Calu3 (cell line): ENCODE measurements around the gene CPSF7. TPM values are rescaled to one million over a fixed set of nuclear protein-coding genes. Genes with fewer than 3 reads are reported as not detected.

Experiments
- BruUV-seq: library from RNA; stranded (reverse); fragments of 400-500 nt; replicated peaks from 2 replicates; lab custom pipeline; 2021; lab: Mats Ljungman, UMichigan
- CTCF ChIA-PET: fragments of 300-600 bp; sonication (Branson Sonifier 250); formaldehyde crosslinking; loops from one replicate; lab custom pipeline; 2022; ENCODE audit warnings: antibody characterized with exemption; lab: Charles Lee
- DNase-seq: peaks from one replicate; pipeline ENCODE4 v3.0.0; 2022
- H3K27ac Mint-ChIP-seq: one replicate; pipeline ENCODE4 v1.8.0; 2022; ENCODE audit warnings: mixed read lengths; ENCODE audit not compliant: unreplicated experiment
- H3K27me3 Mint-ChIP-seq: one replicate; pipeline ENCODE4 v1.8.0; 2022; ENCODE audit warnings: mixed read lengths; ENCODE audit not compliant: unreplicated experiment
- H3K36me3 Mint-ChIP-seq: one replicate; pipeline ENCODE4 v1.8.0; 2022; ENCODE audit warnings: mild to moderate bottlenecking, moderate library complexity, mixed read lengths; ENCODE audit not compliant: insufficient read depth, unreplicated experiment
- H3K4me1 Mint-ChIP-seq: one replicate; pipeline ENCODE4 v1.8.0; 2022; ENCODE audit warnings: mild to moderate bottlenecking, low read depth, mixed read lengths; ENCODE audit not compliant: unreplicated experiment
- H3K4me3 Mint-ChIP-seq: one replicate; pipeline ENCODE4 v1.8.0; 2022; ENCODE audit warnings: mild to moderate bottlenecking, low read depth, moderate library complexity, mixed read lengths; ENCODE audit not compliant: unreplicated experiment
- H3K9me3 Mint-ChIP-seq: one replicate; pipeline ENCODE4 v1.8.0; 2022; ENCODE audit warnings: low read depth, mixed read lengths; ENCODE audit not compliant: unreplicated experiment
- CTCF ChIP-seq: fragments of 200-600 bp; IDR thresholded peaks from one replicate; pipeline ENCODE4 v1.8.0; 2022; ENCODE audit warnings: antibody characterized with exemption; ENCODE audit not compliant: unreplicated experiment
- intact Hi-C: fragments of 100-400 bp; cut with micrococcal nuclease; formaldehyde crosslinking; loops from one replicate; pipeline ENCODE4 v1.10.0; 2022; ENCODE audit not compliant: unreplicated experiment
- total RNA-seq: library from RNA; stranded (reverse); gene quantifications from 2 replicates; pipeline ENCODE4 v1.2.3, GENCODE V29; 2022

Gene CPSF7
- total RNA-seq, 1 experiment from 2014 or later = 96.3 TPM

DNA sequence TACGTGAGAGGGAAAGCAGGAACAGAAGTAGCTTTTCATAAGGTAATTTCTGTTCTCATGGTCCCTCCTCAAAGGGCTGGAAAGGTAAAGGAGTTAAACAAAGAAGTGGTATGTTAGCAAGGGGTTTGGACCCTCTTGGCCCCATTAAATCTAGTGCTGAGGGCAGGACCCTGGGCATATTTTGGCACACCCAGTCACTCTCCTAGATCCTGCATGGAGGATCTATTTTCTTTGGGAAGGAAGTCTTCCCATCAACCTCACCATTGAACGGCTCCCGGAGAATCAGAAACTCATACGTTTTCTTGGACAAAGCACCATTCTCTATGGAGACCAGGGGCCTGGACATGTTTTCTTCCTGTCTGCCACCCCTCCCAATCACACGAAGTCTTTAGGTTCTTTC lies 25.7 kb downstream of the CPSF7 start:
- no peaks in the 10 kb centered on the region for H3K4me1 Mint-ChIP-seq
- CTCF ChIA-PET = interaction anchor here (0.7 kb wide), 1 partner anchor 339 kb away, joined by 5 read pairs; no protein-coding TSS in a partner anchor
- TSS peak; percentile 24 for BruUV-seq
- DNase-seq = no peak
- H3K9me3 Mint-ChIP-seq = no peaks in the 10 kb centered on the region
- no peak overlapping the region for H3K4me3 Mint-ChIP-seq
- no peak for TF ChIP-seq CTCF
- H3K27ac Mint-ChIP-seq = no peak overlapping the region
- intact Hi-C loops = no loop called here
- H3K36me3 Mint-ChIP-seq = peaks cover 65% of the 10 kb centered on the region
- no peaks in the 10 kb centered on the region for H3K27me3 Mint-ChIP-seq

- no peaks in the 10 kb centered on the region for H3K4me1 Mint-ChIP-seq
- H3K27ac Mint-ChIP-seq = no peak overlapping the region
- CTCF ChIA-PET = interaction anchor here (0.7 kb wide), 1 partner anchor 339 kb away, joined by 5 read pairs; no protein-coding TSS in a partner anchor
- DNase-seq = no peak
- intact Hi-C loops = no loop called here
- H3K27me3 Mint-ChIP-seq = no peaks in the 10 kb centered on the region
- no peaks in the 10 kb centered on the region for H3K9me3 Mint-ChIP-seq
- peaks cover 65% of the 10 kb centered on the region for H3K36me3 Mint-ChIP-seq
- no peak overlapping the region for H3K4me3 Mint-ChIP-seq
- BruUV-seq = no TSS peak
- TF ChIP-seq CTCF = no peak
Observed at GRCh38 chr11:61403658-61404057, 26.1 kb downstream of the CPSF7 start.

- BruUV-seq = no TSS peak
- H3K36me3 Mint-ChIP-seq = peaks cover 63% of the 10 kb centered on the region
- H3K4me1 Mint-ChIP-seq = no peaks in the 10 kb centered on the region
- peak overlapping the region; percentile 18 for H3K27ac Mint-ChIP-seq
- intact Hi-C loops = no loop called here
- no peaks in the 10 kb centered on the region for H3K9me3 Mint-ChIP-seq
- TF ChIP-seq CTCF = no peak
- H3K27me3 Mint-ChIP-seq = no peaks in the 10 kb centered on the region
- CTCF ChIA-PET = interaction anchor here (0.5 to 1.9 kb wide), 4 partner anchors 16 to 771 kb away, joined by 3 to 4 read pairs (median 4); partner anchors contain the start of genes CPSF7 and SDHAF2
- no peak overlapping the region for H3K4me3 Mint-ChIP-seq
- no peak for DNase-seq
Observed at GRCh38 chr11:61401573-61401972, 28.2 kb downstream of the CPSF7 start.

DNA sequence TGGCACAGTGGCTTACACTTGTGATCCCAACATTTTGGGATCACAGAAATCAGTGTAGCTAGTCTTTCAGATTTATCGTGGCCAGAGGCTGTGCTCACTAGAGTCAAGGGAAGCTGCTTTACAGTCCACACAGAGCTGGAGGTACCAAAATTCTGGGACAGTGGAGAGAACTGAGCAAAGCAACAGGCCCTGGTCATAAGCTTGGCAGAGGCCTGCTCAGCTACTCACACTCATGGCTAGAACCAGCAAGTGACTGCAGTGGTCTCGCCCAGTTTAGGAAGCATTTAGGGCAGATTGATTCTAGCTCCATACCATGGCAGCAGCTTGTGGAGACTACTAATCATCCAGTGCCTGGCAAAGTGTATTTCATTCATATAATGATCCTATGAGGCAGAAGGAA lies 28.6 kb downstream of the CPSF7 start:
- intact Hi-C loops = no loop called here
- Mint-ChIP-seq H3K27me3 (no peaks in the 10 kb centered on the region), H3K4me3 (no peak overlapping the region), H3K36me3 (peaks cover 63% of the 10 kb centered on the region), H3K4me1 (no peaks in the 10 kb centered on the region), H3K9me3 (no peaks in the 10 kb centered on the region), H3K27ac (peak overlapping the region; percentile 39)
- no TSS peak for BruUV-seq
- TF ChIP-seq CTCF = no peak
- CTCF ChIA-PET = interaction anchor here (0.5 to 1.9 kb wide), 4 partner anchors 16 to 772 kb away, joined by 3 to 4 read pairs (median 4); partner anchors contain the start of genes CPSF7 and SDHAF2
- DNase-seq = no peak
